D341Med (cell line): ENCODE measurements around the gene PCBD1.
A peak's percentile ranks its signal among the peaks of the same experiment; 100 is the strongest.
"Not testable (repeated sequence)": the region's sequence is repeated elsewhere in the genome, so short reads cannot be mapped to it uniquely, and the experiment has no call there.

Experiments used
- DNase-seq: peaks from one replicate; pipeline ENCODE4 v3.0.0; 2012; ENCODE audit warnings: low spot score

PCBD1 gene

GRCh38 chr10:70887804-70888800 is at the start of gene PCBD1:
Gene PCBD1, minus strand, starts transcription at chr10:70888565. Its CDS starts 32 bp downstream, at chr10:70888533.
- peak; percentile 71 for DNase-seq

GRCh38 chr10:70937661-70938060 is 49.3 kb upstream of the PCBD1 start:
- no peak for DNase-seq

GRCh38 chr10:70936111-70936510 is 47.7 kb upstream of the PCBD1 start:
- no peak for DNase-seq

GRCh38 chr10:70935631-70936030 is 47.3 kb upstream of the PCBD1 start:
- no peak for DNase-seq

GRCh38 chr10:70935125-70935625 is 46.8 kb upstream of the PCBD1 start:
- no peak for DNase-seq

GRCh38 chr10:70934701-70935100 is 46.3 kb upstream of the PCBD1 start:
- DNase-seq = no peak

GRCh38 chr10:70932392-70933196 is 44.2 kb upstream of the PCBD1 start:
- DNase-seq = no peak

GRCh38 chr10:70931168-70931815 is 42.9 kb upstream of the PCBD1 start:
- no peak for DNase-seq

GRCh38 chr10:70930263-70931000 is 42.1 kb upstream of the PCBD1 start:
- DNase-seq = no peak

- no peak for DNase-seq
Measured at GRCh38 chr10:70928140-70928539, 39.8 kb upstream of the PCBD1 start.

GRCh38 chr10:70927189-70927943 is 39.0 kb upstream of the PCBD1 start:
- DNase-seq = peak; percentile 67

GRCh38 chr10:70926226-70927000 is 38.0 kb upstream of the PCBD1 start:
- no peak for DNase-seq

- peak; percentile 79 for DNase-seq
Measured at GRCh38 chr10:70925377-70926225, 37.2 kb upstream of the PCBD1 start.

GRCh38 chr10:70923696-70924095 is 35.3 kb upstream of the PCBD1 start:
- DNase-seq = no peak

- DNase-seq = no peak
Measured at GRCh38 chr10:70921285-70921684, 32.9 kb upstream of the PCBD1 start.

- no peak for DNase-seq
Measured at GRCh38 chr10:70920519-70920918, 32.2 kb upstream of the PCBD1 start.

- not testable (repeated sequence) for DNase-seq
Measured at GRCh38 chr10:70919906-70920305, 31.5 kb upstream of the PCBD1 start.

GRCh38 chr10:70918851-70919530 is 30.6 kb upstream of the PCBD1 start:
- DNase-seq = peak; percentile 53
